Uterus (tissue), 2 donors: ENCODE measurements around the gene NBPF1.
"Not testable (repeated sequence)": the region's sequence is repeated elsewhere in the genome, so short reads cannot be mapped to it uniquely, and the experiment has no call there.

Source experiments
- POLR2A ChIP-seq, 2 donors: fragments of 450-650 bp; IDR thresholded peaks; one replicate each; pipeline ENCODE4 v1.6.1; 2016; ENCODE audit warnings: antibody characterized with exemption in 2 of 2, mild to moderate bottlenecking in 1 of 2, moderate library complexity in 1 of 2
- TF ChIP-seq, protein P1 (sequence below), 4 experiments: fragments of 200-600 bp in 2 of 4; fragments of 450-650 bp in 2 of 4; sonication (generic) in 2 of 4; IDR thresholded peaks; one replicate each; pipeline ENCODE4 v1.5.1; 2016 to 2019; ENCODE audit warnings: antibody characterized with exemption in 4 of 4, mild to moderate bottlenecking in 2 of 4, moderate library complexity in 1 of 4

DNA sequence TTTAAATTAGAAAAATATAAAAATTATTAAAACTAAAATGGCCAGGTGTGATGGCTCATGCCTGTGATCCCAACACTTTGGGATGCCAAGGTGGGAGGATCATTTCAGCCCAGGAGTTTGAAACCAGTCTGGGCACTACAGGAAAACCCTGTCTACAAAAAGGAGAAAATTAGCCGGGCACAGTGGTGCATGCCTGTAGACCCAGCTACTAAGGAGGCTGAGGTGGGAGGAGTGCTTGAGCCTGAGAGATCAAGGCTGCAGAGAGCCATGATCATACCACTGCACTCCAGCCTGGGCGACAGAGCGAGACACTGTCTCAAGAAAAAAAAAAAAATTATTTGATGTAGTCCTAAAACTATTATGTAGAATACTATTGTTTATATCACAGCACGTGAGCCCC is 3.6 kb downstream of the NBPF1 start:
- TF ChIP-seq, protein P1, sequence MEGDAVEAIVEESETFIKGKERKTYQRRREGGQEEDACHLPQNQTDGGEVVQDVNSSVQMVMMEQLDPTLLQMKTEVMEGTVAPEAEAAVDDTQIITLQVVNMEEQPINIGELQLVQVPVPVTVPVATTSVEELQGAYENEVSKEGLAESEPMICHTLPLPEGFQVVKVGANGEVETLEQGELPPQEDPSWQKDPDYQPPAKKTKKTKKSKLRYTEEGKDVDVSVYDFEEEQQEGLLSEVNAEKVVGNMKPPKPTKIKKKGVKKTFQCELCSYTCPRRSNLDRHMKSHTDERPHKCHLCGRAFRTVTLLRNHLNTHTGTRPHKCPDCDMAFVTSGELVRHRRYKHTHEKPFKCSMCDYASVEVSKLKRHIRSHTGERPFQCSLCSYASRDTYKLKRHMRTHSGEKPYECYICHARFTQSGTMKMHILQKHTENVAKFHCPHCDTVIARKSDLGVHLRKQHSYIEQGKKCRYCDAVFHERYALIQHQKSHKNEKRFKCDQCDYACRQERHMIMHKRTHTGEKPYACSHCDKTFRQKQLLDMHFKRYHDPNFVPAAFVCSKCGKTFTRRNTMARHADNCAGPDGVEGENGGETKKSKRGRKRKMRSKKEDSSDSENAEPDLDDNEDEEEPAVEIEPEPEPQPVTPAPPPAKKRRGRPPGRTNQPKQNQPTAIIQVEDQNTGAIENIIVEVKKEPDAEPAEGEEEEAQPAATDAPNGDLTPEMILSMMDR (IDR thresholded peaks at IDR 0.05), result not testable (repeated sequence)
- TF ChIP-seq POLR2A (IDR thresholded peaks at IDR 0.05), result not testable (repeated sequence)
